ENCODE measurements around the gene C3orf52.

DNA sequence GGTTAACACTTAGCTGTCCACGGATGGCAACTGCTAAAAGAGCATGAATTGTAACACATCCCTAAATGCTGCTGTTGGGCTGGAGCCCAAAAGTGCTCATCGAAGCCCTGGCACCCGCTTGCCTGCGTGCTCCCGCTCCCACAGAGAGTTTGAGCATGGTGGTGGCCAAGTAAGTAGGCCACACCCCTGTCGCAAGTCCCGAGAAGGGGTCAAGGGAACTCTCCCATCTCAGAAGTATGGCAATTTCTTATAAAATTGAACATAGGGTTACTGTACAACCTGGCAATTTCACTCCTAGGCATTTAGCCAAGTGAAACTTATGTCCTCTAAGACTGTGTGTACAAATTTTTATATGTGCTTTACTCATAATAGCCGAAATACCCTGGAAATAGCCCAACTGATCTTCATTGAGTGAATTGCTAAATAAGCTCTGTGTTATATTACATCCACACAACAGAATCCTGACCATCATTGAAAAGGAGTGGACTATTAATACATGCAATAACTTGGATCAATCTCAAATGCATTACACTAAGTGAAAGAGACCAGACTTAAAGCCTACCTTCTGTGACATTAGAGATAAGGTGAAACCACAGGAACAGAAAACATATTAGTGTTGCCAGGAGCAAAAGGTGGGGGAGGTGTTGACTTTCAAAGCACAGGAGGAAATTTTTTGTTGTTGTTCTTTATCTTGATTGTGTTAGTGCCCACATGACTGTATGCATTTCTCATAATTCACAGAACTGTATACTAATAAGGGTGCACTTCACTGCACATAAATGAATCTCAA, 48.3 kb downstream of the C3orf52 start:
- TF ChIP-seq EZH2 (optimal IDR thresholded peaks at IDR 0.05; ENCODE audit: low read depth, low read length) (no peak), EZH2phosphoT487 (IDR thresholded peaks at IDR 0.05; ENCODE audit: low read length) (no peak)
- TF ChIP-seq, protein P1, sequence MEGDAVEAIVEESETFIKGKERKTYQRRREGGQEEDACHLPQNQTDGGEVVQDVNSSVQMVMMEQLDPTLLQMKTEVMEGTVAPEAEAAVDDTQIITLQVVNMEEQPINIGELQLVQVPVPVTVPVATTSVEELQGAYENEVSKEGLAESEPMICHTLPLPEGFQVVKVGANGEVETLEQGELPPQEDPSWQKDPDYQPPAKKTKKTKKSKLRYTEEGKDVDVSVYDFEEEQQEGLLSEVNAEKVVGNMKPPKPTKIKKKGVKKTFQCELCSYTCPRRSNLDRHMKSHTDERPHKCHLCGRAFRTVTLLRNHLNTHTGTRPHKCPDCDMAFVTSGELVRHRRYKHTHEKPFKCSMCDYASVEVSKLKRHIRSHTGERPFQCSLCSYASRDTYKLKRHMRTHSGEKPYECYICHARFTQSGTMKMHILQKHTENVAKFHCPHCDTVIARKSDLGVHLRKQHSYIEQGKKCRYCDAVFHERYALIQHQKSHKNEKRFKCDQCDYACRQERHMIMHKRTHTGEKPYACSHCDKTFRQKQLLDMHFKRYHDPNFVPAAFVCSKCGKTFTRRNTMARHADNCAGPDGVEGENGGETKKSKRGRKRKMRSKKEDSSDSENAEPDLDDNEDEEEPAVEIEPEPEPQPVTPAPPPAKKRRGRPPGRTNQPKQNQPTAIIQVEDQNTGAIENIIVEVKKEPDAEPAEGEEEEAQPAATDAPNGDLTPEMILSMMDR (IDR thresholded peaks at IDR 0.05; ENCODE audit: low read length) = no peak

Measured in MM.1S (cell line).